Activated CD4-positive, CD25-positive, alpha-beta regulatory T cell treated with anti-CD3 and anti-CD28 coated beads, Interleukin-2, amount 50 U/mL, for 16 hours (primary cell): ENCODE results near the gene NAIF1.
"Not testable (repeated sequence)": the region's sequence is repeated elsewhere in the genome, so short reads cannot be mapped to it uniquely, and the experiment has no call there.

Source experiments
- DNase-seq: peaks from one replicate; pipeline ENCODE4 v3.0.0-alpha.2; 2020; ENCODE audit warnings: low read depth, low spot score

The NAIF1 gene, protein sequence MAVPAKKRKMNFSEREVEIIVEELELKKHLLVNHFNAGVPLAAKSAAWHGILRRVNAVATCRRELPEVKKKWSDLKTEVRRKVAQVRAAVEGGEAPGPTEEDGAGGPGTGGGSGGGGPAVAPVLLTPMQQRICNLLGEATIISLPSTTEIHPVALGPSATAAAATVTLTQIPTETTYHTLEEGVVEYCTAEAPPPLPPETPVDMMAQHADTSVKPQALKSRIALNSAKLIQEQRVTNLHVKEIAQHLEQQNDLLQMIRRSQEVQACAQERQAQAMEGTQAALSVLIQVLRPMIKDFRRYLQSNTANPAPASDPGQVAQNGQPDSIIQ

DNA sequence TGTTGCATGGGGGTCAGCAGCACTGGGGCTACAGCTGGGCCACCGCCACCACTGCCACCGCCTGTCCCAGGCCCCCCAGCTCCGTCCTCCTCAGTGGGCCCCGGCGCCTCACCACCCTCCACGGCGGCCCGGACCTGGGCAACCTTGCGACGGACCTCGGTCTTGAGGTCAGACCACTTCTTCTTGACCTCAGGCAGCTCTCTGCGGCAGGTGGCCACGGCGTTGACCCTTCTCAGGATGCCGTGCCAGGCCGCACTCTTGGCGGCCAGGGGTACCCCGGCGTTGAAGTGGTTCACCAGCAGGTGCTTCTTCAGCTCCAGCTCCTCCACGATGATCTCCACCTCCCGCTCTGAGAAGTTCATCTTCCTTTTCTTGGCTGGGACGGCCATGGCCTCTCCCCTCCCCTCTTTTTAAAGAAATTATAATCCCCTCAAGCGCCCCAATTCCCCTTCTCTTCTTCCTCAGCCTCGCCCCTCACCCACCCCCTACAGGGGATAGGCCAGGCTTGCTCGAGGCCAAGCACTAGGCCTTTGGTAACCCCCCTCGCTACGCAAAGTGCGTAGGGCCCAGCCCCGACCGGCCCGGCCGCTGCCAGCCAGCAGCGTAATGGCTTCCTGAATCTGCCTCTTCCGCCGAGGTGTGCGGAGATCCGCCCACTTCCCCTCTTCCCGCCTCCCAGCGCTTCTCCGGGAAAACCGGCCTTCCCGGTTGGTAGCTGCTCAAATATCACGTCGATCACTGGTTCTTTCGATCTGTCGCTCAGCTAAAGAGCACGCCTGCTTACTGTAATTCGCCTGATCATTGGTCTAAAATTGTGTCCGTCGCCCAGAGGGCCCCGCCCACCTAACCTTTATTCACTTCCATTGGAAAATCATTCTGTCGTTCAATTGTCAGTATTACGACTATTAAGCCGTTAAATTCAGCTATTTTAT, at the start of gene NAIF1:
Gene NAIF1, minus strand, starts transcription at position 608 of the 932 bp plus-strand sequence. Its CDS starts 219 bp downstream, at position 389.
- peak; percentile 90 for DNase-seq

- no peak for DNase-seq
These were observed 49.3 kb upstream of the NAIF1 start for GRCh38 chr9:128116104-128117083.

GRCh38 chr9:128115187-128116103, 48.3 kb upstream of the NAIF1 start:
- DNase-seq: no peak

- no peak for DNase-seq
These were observed 47.4 kb upstream of the NAIF1 start for GRCh38 chr9:128114326-128115186.

GRCh38 chr9:128113526-128114325, 46.6 kb upstream of the NAIF1 start:
- DNase-seq: no peak

DNA sequence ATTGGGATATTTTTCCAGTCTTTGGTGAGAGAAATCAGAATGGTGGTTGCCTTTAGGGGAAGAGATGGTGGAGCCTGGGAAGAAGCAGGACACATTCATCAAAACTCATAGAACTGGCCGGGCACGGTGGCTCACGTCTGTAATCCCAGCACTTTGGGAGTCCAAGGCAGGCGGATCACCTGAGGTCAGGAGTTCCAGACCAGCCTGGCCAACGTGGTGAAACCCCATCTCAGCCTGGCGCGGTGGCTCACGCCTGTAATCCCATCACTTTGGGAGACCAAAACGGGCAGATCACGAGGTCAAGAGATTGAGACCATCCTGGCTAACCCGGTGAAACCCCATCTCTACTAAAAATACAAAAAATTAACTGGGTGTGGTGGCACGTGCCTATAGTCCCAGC, 44.6 kb upstream of the NAIF1 start:
- DNase-seq: not testable (repeated sequence)

DNA sequence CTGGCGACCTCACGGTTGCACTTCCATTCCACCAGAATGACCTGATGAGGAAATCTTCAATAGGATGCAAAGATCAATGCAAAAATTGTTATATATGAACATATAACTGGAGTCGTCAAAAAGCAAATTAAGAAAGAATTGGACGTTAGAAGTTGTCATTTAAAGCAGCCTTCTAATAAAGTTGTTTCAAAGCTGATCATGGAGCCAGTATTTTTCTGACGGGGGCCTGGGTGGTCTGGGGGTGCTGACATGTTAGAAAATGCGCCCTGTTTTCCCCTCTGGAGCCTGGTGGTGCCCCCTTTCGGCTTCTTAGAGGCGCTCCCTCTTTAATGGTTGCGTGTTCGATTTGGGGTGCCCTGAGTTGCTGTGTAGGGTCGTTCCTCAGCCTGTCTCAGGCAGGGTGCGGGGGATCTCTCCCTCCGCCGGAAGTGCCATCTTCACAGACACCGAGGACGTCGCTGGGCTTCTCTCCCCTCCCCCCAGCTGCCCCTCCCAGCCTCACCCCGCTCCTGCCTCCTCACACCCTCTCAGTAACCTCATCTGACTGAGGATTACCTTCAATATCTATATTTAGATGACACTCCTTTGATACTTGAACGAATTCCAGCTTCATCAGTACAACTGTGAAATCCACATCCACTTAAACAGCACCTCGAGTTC, 42.1 kb upstream of the NAIF1 start:
- DNase-seq: no peak

DNA sequence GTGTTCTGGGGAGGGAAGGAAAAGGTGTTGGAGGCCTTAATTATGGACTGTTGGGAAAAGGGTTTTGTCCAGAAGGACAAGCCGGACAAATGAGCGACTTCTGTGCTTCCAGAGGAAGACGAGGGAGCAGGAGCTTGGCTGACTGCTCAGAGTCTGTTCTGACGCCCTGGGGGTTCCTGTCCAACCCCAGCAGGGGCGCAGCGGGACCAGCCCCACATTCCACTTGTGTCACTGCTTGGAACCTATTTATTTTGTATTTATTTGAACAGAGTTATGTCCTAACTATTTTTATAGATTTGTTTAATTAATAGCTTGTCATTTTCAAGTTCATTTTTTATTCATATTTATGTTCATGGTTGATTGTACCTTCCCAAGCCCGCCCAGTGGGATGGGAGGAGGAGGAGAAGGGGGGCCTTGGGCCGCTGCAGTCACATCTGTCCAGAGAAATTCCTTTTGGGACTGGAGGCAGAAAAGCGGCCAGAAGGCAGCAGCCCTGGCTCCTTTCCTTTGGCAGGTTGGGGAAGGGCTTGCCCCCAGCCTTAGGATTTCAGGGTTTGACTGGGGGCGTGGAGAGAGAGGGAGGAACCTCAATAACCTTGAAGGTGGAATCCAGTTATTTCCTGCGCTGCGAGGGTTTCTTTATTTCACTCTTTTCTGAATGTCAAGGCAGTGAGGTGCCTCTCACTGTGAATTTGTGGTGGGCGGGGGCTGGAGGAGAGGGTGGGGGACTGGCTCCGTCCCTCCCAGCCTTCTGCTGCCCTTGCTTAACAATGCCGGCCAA, 41.3 kb upstream of the NAIF1 start:
- no peak for DNase-seq

- DNase-seq: no peak
These were observed 40.5 kb upstream of the NAIF1 start for GRCh38 chr9:128107468-128108268.

DNA sequence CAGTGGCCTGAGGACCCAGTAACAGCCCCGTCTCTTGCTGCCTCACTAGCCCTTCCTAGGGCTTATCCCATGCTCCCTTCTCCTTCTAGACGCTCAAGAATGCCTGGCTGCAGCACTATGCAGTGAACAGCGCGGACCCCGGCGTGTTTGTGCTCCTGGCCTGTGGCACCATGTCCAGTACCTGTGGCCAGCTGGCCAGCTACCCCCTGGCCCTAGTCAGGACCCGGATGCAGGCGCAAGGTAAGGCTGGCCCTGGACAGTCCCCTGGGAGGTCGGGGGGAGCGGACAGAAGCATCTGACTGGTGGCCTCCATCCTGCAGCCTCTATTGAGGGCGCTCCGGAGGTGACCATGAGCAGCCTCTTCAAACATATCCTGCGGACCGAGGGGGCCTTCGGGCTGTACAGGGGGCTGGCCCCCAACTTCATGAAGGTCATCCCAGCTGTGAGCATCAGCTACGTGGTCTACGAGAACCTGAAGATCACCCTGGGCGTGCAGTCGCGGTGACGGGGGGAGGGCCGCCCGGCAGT, 39.9 kb upstream of the NAIF1 start:
- DNase-seq: no peak

- no peak for DNase-seq
These were observed 39.2 kb upstream of the NAIF1 start for GRCh38 chr9:128106181-128106939.

DNA sequence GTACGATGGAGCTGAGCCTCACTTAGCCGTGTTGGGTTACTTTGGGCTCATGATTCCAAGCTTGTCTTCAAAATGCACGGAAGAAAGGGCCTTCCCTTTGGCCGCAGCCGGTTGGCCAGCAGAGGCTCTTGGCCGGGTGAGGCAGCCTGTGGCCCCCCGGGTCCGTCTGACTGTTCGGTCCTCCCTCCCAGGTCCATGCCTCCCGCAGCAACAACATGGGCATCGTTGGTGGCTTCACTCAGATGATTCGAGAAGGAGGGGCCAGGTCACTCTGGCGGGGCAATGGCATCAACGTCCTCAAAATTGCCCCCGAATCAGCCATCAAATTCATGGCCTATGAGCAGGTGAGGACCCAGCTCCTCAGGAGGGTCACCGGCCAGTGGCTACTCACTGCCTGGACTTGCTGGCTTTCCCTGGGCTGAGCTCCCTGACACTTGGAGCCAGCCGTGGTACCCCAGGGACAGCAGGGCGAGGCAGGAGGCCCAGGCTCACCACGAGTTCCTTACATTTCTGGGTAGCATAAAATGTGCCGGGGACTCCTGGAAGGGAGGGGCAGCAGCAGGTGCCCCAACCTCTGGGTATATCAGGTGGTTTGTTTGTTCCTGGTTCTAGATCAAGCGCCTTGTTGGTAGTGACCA, 38.5 kb upstream of the NAIF1 start:
- no peak for DNase-seq

DNA sequence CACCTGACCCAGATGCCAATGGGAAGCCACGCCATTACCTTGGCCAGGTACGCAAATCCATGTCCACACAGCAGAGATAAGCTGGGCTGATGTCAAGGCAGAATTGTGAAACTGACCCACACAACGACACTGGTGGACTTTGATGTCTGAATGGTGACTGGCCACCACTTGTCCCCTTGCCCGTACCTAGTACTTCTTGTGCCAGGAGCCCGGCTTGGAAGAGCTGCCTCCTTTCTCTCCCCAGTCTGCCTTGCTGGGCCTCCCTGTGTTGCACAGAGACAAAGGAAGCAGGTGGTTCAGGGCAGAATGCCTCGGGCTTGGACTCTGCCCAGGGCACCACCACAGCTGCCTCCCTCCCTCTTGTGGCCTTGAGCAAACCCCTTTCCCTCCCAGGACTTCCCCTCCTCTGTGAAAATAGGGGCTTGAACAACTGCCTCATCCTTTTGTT, 37.1 kb upstream of the NAIF1 start:
- no peak for DNase-seq

DNA sequence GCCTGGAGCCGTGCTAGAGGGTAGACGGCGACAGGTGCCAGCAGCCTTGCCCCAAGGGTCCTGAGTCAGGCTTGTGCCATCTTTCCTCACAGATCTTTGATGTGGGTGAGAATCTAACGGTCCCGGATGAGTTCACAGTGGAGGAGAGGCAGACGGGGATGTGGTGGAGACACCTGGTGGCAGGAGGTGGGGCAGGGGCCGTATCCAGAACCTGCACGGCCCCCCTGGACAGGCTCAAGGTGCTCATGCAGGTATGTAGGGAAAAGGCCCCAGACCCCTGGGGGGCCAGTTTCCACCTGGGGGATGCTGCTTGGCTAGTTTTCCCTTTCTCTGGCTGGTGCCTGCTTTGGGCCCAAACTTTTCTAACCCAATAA, 36.5 kb upstream of the NAIF1 start:
- DNase-seq: no peak
